Keratinocyte (primary cell): ENCODE measurements around the gene ASIC5. TPM values are rescaled to one million over a fixed set of nuclear protein-coding genes. Genes with fewer than 3 reads are reported as not detected.

Experiments used
- DNase-seq: peaks from one replicate; pipeline ENCODE4 v3.0.0-alpha.2; 2011; ENCODE audit warnings: low read depth, missing footprints, low spot score
- FAIRE-seq: peaks from 2 replicates; lab custom pipeline; 2011; peaks lifted over from hg19 to GRCh38; lab: Jason Lieb, UNC
- H2AFZ ChIP-seq: 2 replicates; pipeline ENCODE4 v1.6.0; 2012; ENCODE audit warnings: low read length, control low read depth, inconsistent platforms; ENCODE audit not compliant: control insufficient read depth
- H3K27ac ChIP-seq: 2 replicates; pipeline ENCODE4 v1.5.1; 2011; ENCODE audit warnings: low read length; ENCODE audit not compliant: control insufficient read depth, insufficient read depth
- H3K27me3 ChIP-seq: 3 replicates; pipeline ENCODE4 v1.6.0; 2011; ENCODE audit warnings: low read length; ENCODE audit not compliant: control insufficient read depth, insufficient read depth; ENCODE audit errors: extremely low read depth
- H3K36me3 ChIP-seq, 2 experiments: 2 replicates in 1 of 2; 3 replicates in 1 of 2; pipeline ENCODE4 v1.5.1; 2011; ENCODE audit warnings: low read length in 2 of 2, mild to moderate bottlenecking in 1 of 2; ENCODE audit not compliant: control insufficient read depth in 2 of 2, insufficient read depth in 2 of 2; ENCODE audit errors: extremely low read depth in 1 of 2
- H3K4me1 ChIP-seq: 3 replicates; pipeline ENCODE4 v1.5.1; 2011; ENCODE audit warnings: low read length; ENCODE audit not compliant: control insufficient read depth, insufficient read depth; ENCODE audit errors: extremely low read depth
- H3K4me2 ChIP-seq: 3 replicates; pipeline ENCODE4 v1.6.0; 2011; ENCODE audit warnings: low read depth, low read length; ENCODE audit not compliant: control insufficient read depth, insufficient read depth; ENCODE audit errors: extremely low read depth
- H3K4me3 ChIP-seq, 3 experiments: fragments of 200-600 bp in 1 of 3; sonication (generic) in 1 of 3; 2 replicates in 2 of 3; 3 replicates in 1 of 3; pipeline ENCODE4 v1.5.1; 2011 to 2016; ENCODE audit warnings: low read length in 3 of 3, mild to moderate bottlenecking in 3 of 3, control low read depth in 2 of 3, inconsistent platforms in 1 of 3, low read depth in 1 of 3, mixed read lengths in 1 of 3, mixed run types in 1 of 3, moderate library complexity in 1 of 3; ENCODE audit not compliant: control insufficient read depth in 2 of 3, insufficient read depth in 2 of 3; ENCODE audit errors: extremely low read depth in 1 of 3
- H3K79me2 ChIP-seq: 2 replicates; pipeline ENCODE4 v1.6.0; 2012; ENCODE audit warnings: low read length; ENCODE audit not compliant: control insufficient read depth, insufficient read depth
- H3K9ac ChIP-seq: 3 replicates; pipeline ENCODE4 v1.6.0; 2011; ENCODE audit warnings: low read length; ENCODE audit not compliant: control insufficient read depth, insufficient read depth; ENCODE audit errors: extremely low read depth
- H3K9me1 ChIP-seq: 3 replicates; pipeline ENCODE4 v1.6.0; 2011; ENCODE audit warnings: low read length; ENCODE audit not compliant: control insufficient read depth, insufficient read depth; ENCODE audit errors: extremely low read depth
- H3K9me3 ChIP-seq: 2 replicates; pipeline ENCODE4 v1.5.1; 2012; ENCODE audit warnings: low read depth, low read length; ENCODE audit not compliant: control insufficient read depth
- H4K20me1 ChIP-seq: 3 replicates; pipeline ENCODE4 v1.6.0; 2011; ENCODE audit warnings: low read length; ENCODE audit not compliant: control insufficient read depth, insufficient read depth; ENCODE audit errors: extremely low read depth
- EZH2 ChIP-seq: IDR thresholded peaks from one replicate; pipeline ENCODE4 v1.6.1; 2012; ENCODE audit warnings: inconsistent platforms, mild to moderate bottlenecking, low read length, moderate library complexity
- dilution Hi-C: fragments of 300-500 bp; cut with MboI; formaldehyde crosslinking; loops from one replicate; pipeline ENCODE4 v1.7.0; 2020; ENCODE audit warnings: low sequenced_read_pairs; ENCODE audit not compliant: extremely low pct_ligation_motif_present
- polyA plus RNA-seq, 5 experiments: library from polyadenylated mRNA; depleted of rRNA in 3 of 5; stranded (reverse) in 3 of 5; stranded (forward) in 1 of 5; unstranded in 1 of 5; fragments of >200 nt; gene quantifications; 1 replicate in 1 of 5; 2 replicates in 3 of 5; 3 replicates in 1 of 5; pipeline versions ENCODE4 v1.2.1 to v1.2.3, GENCODE V29; 2011 to 2012; ENCODE audit warnings: missing spikeins in 2 of 5, low read depth in 1 of 5, low replicate concordance in 1 of 5
- TF ChIP-seq, protein P1 (sequence below), 3 experiments: IDR thresholded peaks in 1 of 3; conservative IDR thresholded peaks in 1 of 3; optimal IDR thresholded peaks in 1 of 3; 2 replicates in 2 of 3; 3 replicates in 1 of 3; pipeline versions ENCODE3 to v1.5.1; 2011; ENCODE audit warnings: low read length in 3 of 3, mild to moderate bottlenecking in 3 of 3, moderate library complexity in 2 of 3, control low read depth in 1 of 3, inconsistent platforms in 1 of 3; ENCODE audit not compliant: insufficient read depth in 2 of 3; ENCODE audit errors: extremely low read depth in 1 of 3

ASIC5 gene
- polyA plus RNA-seq, 1 donor (not counting 4 experiments of a cell fraction or from before 2014, with no cell fraction given) = not detected

DNA sequence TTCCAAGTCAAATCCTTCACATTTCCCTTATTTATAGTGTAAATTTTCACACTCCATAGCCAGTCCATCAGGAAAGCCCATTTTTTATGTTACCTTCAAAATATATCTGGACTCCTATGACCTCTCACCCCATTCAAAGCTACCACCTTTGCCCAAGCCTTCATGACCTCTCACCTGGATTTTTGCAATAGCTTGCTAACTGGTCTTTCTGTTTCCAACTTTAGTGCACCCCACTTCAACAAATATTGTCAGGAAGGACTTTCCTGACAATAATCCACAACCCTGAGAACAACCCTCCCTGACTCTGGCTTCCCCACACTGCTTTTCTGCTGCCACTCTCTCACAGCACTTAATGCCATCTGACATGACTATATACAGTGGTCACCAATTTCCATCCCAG is 33.4 kb downstream of the ASIC5 start:
- H3K27me3 ChIP-seq = no peaks in the 10 kb centered on the region
- no peak for DNase-seq
- H3K9me3 ChIP-seq = no peaks in the 10 kb centered on the region
- H3K27ac ChIP-seq = no peak overlapping the region
- H3K36me3 ChIP-seq = no peaks in the 10 kb centered on the region
- no peak overlapping the region for H3K4me2 ChIP-seq
- no peaks in the 10 kb centered on the region for H3K79me2 ChIP-seq
- no peak overlapping the region for H3K4me3 ChIP-seq
- no peak overlapping the region for H2AFZ ChIP-seq
- no peaks in the 10 kb centered on the region for H4K20me1 ChIP-seq
- no peak for FAIRE-seq
- H3K9ac ChIP-seq = no peak overlapping the region
- dilution Hi-C loops = no loop called here
- no peaks in the 10 kb centered on the region for H3K9me1 ChIP-seq
- TF ChIP-seq, protein P1, sequence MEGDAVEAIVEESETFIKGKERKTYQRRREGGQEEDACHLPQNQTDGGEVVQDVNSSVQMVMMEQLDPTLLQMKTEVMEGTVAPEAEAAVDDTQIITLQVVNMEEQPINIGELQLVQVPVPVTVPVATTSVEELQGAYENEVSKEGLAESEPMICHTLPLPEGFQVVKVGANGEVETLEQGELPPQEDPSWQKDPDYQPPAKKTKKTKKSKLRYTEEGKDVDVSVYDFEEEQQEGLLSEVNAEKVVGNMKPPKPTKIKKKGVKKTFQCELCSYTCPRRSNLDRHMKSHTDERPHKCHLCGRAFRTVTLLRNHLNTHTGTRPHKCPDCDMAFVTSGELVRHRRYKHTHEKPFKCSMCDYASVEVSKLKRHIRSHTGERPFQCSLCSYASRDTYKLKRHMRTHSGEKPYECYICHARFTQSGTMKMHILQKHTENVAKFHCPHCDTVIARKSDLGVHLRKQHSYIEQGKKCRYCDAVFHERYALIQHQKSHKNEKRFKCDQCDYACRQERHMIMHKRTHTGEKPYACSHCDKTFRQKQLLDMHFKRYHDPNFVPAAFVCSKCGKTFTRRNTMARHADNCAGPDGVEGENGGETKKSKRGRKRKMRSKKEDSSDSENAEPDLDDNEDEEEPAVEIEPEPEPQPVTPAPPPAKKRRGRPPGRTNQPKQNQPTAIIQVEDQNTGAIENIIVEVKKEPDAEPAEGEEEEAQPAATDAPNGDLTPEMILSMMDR (optimal IDR thresholded peaks at IDR 0.05 in 1 of 3, IDR thresholded peaks at IDR 0.05 in 1 of 3, conservative IDR thresholded peaks at IDR 0.05 in 1 of 3; ENCODE audit: extremely low read depth in 1 of 3, insufficient read depth in 2 of 3, low read length in 3 of 3) = no peak
- TF ChIP-seq EZH2 = no peak
- H3K4me1 ChIP-seq = no peaks in the 10 kb centered on the region

DNA sequence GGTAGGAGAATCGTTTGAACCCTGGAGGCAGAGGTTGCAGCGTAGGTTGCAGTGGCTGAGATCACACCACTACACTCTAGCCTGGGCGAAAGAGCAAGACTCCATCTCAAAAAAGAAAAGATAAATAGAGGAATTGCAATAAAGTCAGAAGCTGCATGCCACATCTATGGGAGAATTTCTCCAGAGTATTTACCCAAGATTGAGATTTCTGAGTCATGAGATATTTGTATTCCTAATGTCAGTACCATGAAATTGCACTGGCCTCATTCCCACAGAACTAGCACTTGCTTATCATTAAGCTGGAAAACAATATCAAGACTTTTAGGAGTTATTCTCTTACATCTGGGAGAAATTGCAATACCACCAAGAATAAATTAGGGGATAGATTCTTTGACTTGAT is 37.4 kb downstream of the ASIC5 start:
- H3K4me1 ChIP-seq = no peaks in the 10 kb centered on the region
- H3K9ac ChIP-seq = no peak overlapping the region
- no peak overlapping the region for H3K4me2 ChIP-seq
- no peak for DNase-seq
- H3K36me3 ChIP-seq = no peaks in the 10 kb centered on the region
- FAIRE-seq = no peak
- no peaks in the 10 kb centered on the region for H3K9me1 ChIP-seq
- H3K4me3 ChIP-seq = no peak overlapping the region
- H3K9me3 ChIP-seq = no peaks in the 10 kb centered on the region
- H4K20me1 ChIP-seq = no peaks in the 10 kb centered on the region
- H3K27me3 ChIP-seq = no peaks in the 10 kb centered on the region
- no peak overlapping the region for H3K27ac ChIP-seq
- dilution Hi-C loops = no loop called here
- no peaks in the 10 kb centered on the region for H3K79me2 ChIP-seq
- TF ChIP-seq, protein P1 (optimal IDR thresholded peaks at IDR 0.05 in 1 of 3, IDR thresholded peaks at IDR 0.05 in 1 of 3, conservative IDR thresholded peaks at IDR 0.05 in 1 of 3; ENCODE audit: extremely low read depth in 1 of 3, insufficient read depth in 2 of 3, low read length in 3 of 3) = no peak
- no peak for TF ChIP-seq EZH2
- no peak overlapping the region for H2AFZ ChIP-seq
